IMR-90 (cell line): ENCODE data around the gene PTGER4. TPM values are rescaled to one million over a fixed set of nuclear protein-coding genes. Genes with fewer than 3 reads are reported as not detected.

Source experiments
- ATAC-seq: fragments of 200-7000 bp; cut with Tn5 transposase; 2 replicates; pipeline ENCODE4 v1.9.1; 2020; ENCODE audit warnings: low read depth, mild to moderate bottlenecking, moderate library complexity
- BruUV-seq: library from RNA; stranded (reverse); fragments of 400-500 nt; replicated peaks from 2 replicates; lab custom pipeline; 2021; lab: Mats Ljungman, UMichigan
- CTCF ChIA-PET: fragments of 300-600 bp; formaldehyde crosslinking; extraction: SDS; loops from one replicate; lab custom pipeline; 2021; ENCODE audit warnings: antibody characterized with exemption; lab: Yijun Ruan, JAX
- POLR2A ChIA-PET: fragments of 300-600 bp; sonication (Branson Sonifier 250); formaldehyde crosslinking; loops from one replicate; lab custom pipeline; 2022; ENCODE audit warnings: antibody characterized with exemption; ENCODE audit not compliant: unreplicated experiment; lab: Charles Lee
- DNase-seq: peaks from one replicate; pipeline ENCODE4 v3.0.0; 2013
- H2AFZ ChIP-seq: replicated peaks from 2 replicates; pipeline ENCODE3; 2013; ENCODE audit warnings: low read length, mild to moderate bottlenecking; ENCODE audit not compliant: poor library complexity
- H2AK5ac ChIP-seq: 2 replicates; pipeline ENCODE4 v1.6.1; 2013; ENCODE audit warnings: low read depth, low read length, inconsistent platforms
- H2AK9ac ChIP-seq: replicated peaks from 2 replicates; pipeline ENCODE3; 2013; ENCODE audit warnings: mild to moderate bottlenecking, low read depth, low read length, moderate library complexity; ENCODE audit not compliant: poor library complexity
- H2BK120ac ChIP-seq: 2 replicates; pipeline ENCODE4 v1.6.1; 2013; ENCODE audit warnings: low read depth, low read length, inconsistent platforms
- H2BK15ac ChIP-seq: 3 replicates; pipeline ENCODE4 v1.6.1; 2013; ENCODE audit warnings: low read depth, low read length, inconsistent platforms
- H2BK20ac ChIP-seq: 2 replicates; pipeline ENCODE4 v1.6.1; 2013; ENCODE audit warnings: low read depth, mild to moderate bottlenecking, inconsistent platforms, low read length, moderate library complexity
- H2BK5ac ChIP-seq: 2 replicates; pipeline ENCODE4 v1.6.1; 2013; ENCODE audit warnings: mild to moderate bottlenecking, low read depth, low read length, inconsistent platforms; ENCODE audit not compliant: poor library complexity, severe bottlenecking
- H3K14ac ChIP-seq: replicated peaks from 2 replicates; pipeline ENCODE4 v1.6.1; 2013; ENCODE audit warnings: low read depth, low read length, inconsistent platforms
- H3K18ac ChIP-seq: 2 replicates; pipeline ENCODE4 v1.6.1; 2013; ENCODE audit warnings: low read depth, low read length, control low read depth
- H3K23ac ChIP-seq: 2 replicates; pipeline ENCODE4 v1.6.1; 2013; ENCODE audit warnings: low read depth, low read length, inconsistent platforms
- H3K27ac ChIP-seq: 2 replicates; pipeline ENCODE4 v1.5.1; 2013; ENCODE audit warnings: mild to moderate bottlenecking, control low read depth, low read length; ENCODE audit not compliant: insufficient read depth
- H3K27me3 ChIP-seq: 2 replicates; pipeline ENCODE4 v1.6.1; 2013; ENCODE audit warnings: low read length; ENCODE audit not compliant: control insufficient read depth, insufficient read depth
- H3K36me3 ChIP-seq: 2 replicates; pipeline ENCODE4 v1.6.1; 2013; ENCODE audit warnings: low read length, mixed read lengths; ENCODE audit not compliant: control insufficient read depth, insufficient read depth
- H3K4ac ChIP-seq: 2 replicates; pipeline ENCODE4 v1.6.1; 2013; ENCODE audit warnings: low read depth, low read length, inconsistent platforms
- H3K4me1 ChIP-seq: 2 replicates; pipeline ENCODE4 v1.6.1; 2013; ENCODE audit warnings: low read length, mixed read lengths; ENCODE audit not compliant: control insufficient read depth, insufficient read depth
- H3K4me2 ChIP-seq: 2 replicates; pipeline ENCODE4 v1.6.1; 2013; ENCODE audit warnings: low read depth, mild to moderate bottlenecking, control low read depth, low read length, moderate library complexity
- H3K4me3 ChIP-seq: 2 replicates; pipeline ENCODE4 v1.5.1; 2013; ENCODE audit warnings: low read depth, mild to moderate bottlenecking, control low read depth, low read length, moderate library complexity; ENCODE audit not compliant: insufficient read depth
- H3K56ac ChIP-seq: 2 replicates; pipeline ENCODE4 v1.6.1; 2013; ENCODE audit warnings: low read length, inconsistent platforms; ENCODE audit not compliant: insufficient read depth; ENCODE audit errors: extremely low read depth
- H3K79me1 ChIP-seq, 2 experiments: 2 replicates each; pipeline ENCODE4 v1.6.1; 2013; ENCODE audit warnings: low read length in 2 of 2, inconsistent platforms in 1 of 2, low read depth in 1 of 2
- H3K9ac ChIP-seq: 2 replicates; pipeline ENCODE4 v1.6.1; 2013; ENCODE audit warnings: low read depth, low read length, control low read depth
- H3K9me1 ChIP-seq: 2 replicates; pipeline ENCODE4 v1.6.1; 2013; ENCODE audit warnings: low read length, inconsistent platforms; ENCODE audit not compliant: insufficient read depth
- H3K9me3 ChIP-seq: 2 replicates; pipeline ENCODE4 v1.6.1; 2013; ENCODE audit warnings: low read length; ENCODE audit not compliant: control insufficient read depth, insufficient read depth
- H4K20me1 ChIP-seq: 2 replicates; pipeline ENCODE4 v1.6.1; 2013; ENCODE audit warnings: low read length, inconsistent platforms; ENCODE audit not compliant: insufficient read depth
- H4K5ac ChIP-seq: 2 replicates; pipeline ENCODE4 v1.6.1; 2013; ENCODE audit warnings: mild to moderate bottlenecking, low read depth, low read length, control low read depth
- H4K8ac ChIP-seq, 2 experiments: 2 replicates each; pipeline ENCODE4 v1.6.1; 2013; ENCODE audit warnings: low read depth in 2 of 2, low read length in 2 of 2, control low read depth in 1 of 2, inconsistent platforms in 1 of 2
- H4K91ac ChIP-seq: 2 replicates; pipeline ENCODE4 v1.6.1; 2013; ENCODE audit warnings: low read depth, low read length, inconsistent platforms; ENCODE audit not compliant: insufficient read depth
- CEBPB ChIP-seq: IDR thresholded peaks from 2 replicates; pipeline ENCODE4 v1.6.1; 2012; ENCODE audit warnings: low read depth, low read length, improper control_type of control experiment
- CHD1 ChIP-seq: IDR thresholded peaks from 2 replicates; pipeline ENCODE4 v1.6.1; 2012; ENCODE audit warnings: low read depth, low read length, improper control_type of control experiment
- CTCF ChIP-seq: conservative IDR thresholded peaks from 2 replicates; pipeline ENCODE4 v1.5.1; 2012; ENCODE audit warnings: mild to moderate bottlenecking, low read depth, low read length, improper control_type of control experiment
- FOS ChIP-seq: fragments of 150-350 bp; IDR thresholded peaks from 2 replicates; pipeline ENCODE4 v1.6.1; 2016; ENCODE audit warnings: low read depth, low read length
- MAFK ChIP-seq: IDR thresholded peaks from 2 replicates; pipeline ENCODE4 v1.6.1; 2012; ENCODE audit warnings: low read depth, low read length, improper control_type of control experiment
- MAZ ChIP-seq: IDR thresholded peaks from 2 replicates; pipeline ENCODE4 v1.6.1; 2012; ENCODE audit warnings: low read depth, mild to moderate bottlenecking, low read length, improper control_type of control experiment, moderate library complexity, borderline replicate concordance
- MXI1 ChIP-seq: IDR thresholded peaks from 2 replicates; pipeline ENCODE4 v1.6.1; 2012; ENCODE audit warnings: low read depth, mild to moderate bottlenecking, low read length, moderate library complexity, borderline replicate concordance
- NFE2L2 ChIP-seq: fragments of 150-350 bp; IDR thresholded peaks from 2 replicates; pipeline ENCODE4 v1.6.1; 2016; ENCODE audit warnings: low read depth, mild to moderate bottlenecking, low read length
- RAD21 ChIP-seq: IDR thresholded peaks from 2 replicates; pipeline ENCODE4 v1.6.1; 2012; ENCODE audit warnings: low read length, improper control_type of control experiment
- RCOR1 ChIP-seq: IDR thresholded peaks from 2 replicates; pipeline ENCODE4 v1.6.1; 2012; ENCODE audit warnings: mild to moderate bottlenecking, low read length, improper control_type of control experiment; ENCODE audit not compliant: insufficient replicate concordance
- SMC3 ChIP-seq: fragments of 150-350 bp; IDR thresholded peaks from 2 replicates; pipeline ENCODE4 v1.6.1; 2016; ENCODE audit warnings: low read depth, mild to moderate bottlenecking, antibody characterized with exemption, low read length, moderate library complexity
- WGBS, 2 experiments: methylation state at CpG; one replicate each; pipeline versions ENCODE4 v1.1.5 to v1.1.7; 2013; ENCODE audit warnings: missing lambda C conversion rate in 2 of 2; ENCODE audit not compliant: insufficient read length in 1 of 2; ENCODE audit errors: extremely low coverage in 2 of 2; 5-methylcytosine and 5-hydroxymethylcytosine counted together
- dilution Hi-C: fragments of 300-500 bp; cut with HindIII; formaldehyde crosslinking; loops from one replicate; pipeline ENCODE4 v1.14.3; 2018; ENCODE audit warnings: low sequenced_read_pairs; ENCODE audit not compliant: unreplicated experiment
- in situ Hi-C: fragments of 300-500 bp; cut with MboI; formaldehyde crosslinking; loops from 3 replicates; pipeline ENCODE4 v1.14.3; 2019; ENCODE audit warnings: low sequenced_read_pairs, inconsistent platforms, mixed read lengths
- intact Hi-C: fragments of 100-400 bp; cut with micrococcal nuclease; formaldehyde crosslinking; loops from 2 replicates; pipeline ENCODE4 v1.10.0; 2022
- polyA plus RNA-seq, 3 experiments: library from polyadenylated mRNA; depleted of rRNA; stranded (reverse); fragments of >200 nt; gene quantifications; 2 replicates each; pipeline ENCODE4 v1.2.3, GENCODE V29; 2012; ENCODE audit warnings: low replicate concordance in 1 of 3
- total RNA-seq: library from RNA; depleted of rRNA; stranded (reverse); fragments of >200 nt; gene quantifications from 2 replicates; pipeline ENCODE4 v1.2.3, GENCODE V29; 2012

The PTGER4 gene
- total and polyA plus RNA-seq, 2 of the 4 experiments (the other 2 are of a cell fraction), result 7.9 to 10.1 TPM

GRCh38 chr5:40733879-40734563 is 54.3 kb downstream of the PTGER4 start:
- peak overlapping the region; percentile 88 for H2BK20ac ChIP-seq
- H2AK9ac ChIP-seq, result no peak overlapping the region
- peak overlapping the region; percentile 85; the same call in 1 of the 2 replicates for H3K18ac ChIP-seq
- H4K8ac ChIP-seq, result peak overlapping the region in 1 of 2 experiments; percentile 74; a peak in 2 of 4 replicates
- peak overlapping the region; percentile 52; the same call in 1 of the 2 replicates for H3K4ac ChIP-seq
- DNase-seq (no peak), ATAC-seq (no peak)
- peak overlapping the region; percentile 78; the same call in 1 of the 2 replicates for H4K5ac ChIP-seq
- intact Hi-C loops, result no loop called here
- peaks cover 14% of the 10 kb centered on the region for H3K4me1 ChIP-seq
- H3K9me1 ChIP-seq, result peaks cover 14% of the 10 kb centered on the region
- H3K27ac ChIP-seq, result no peak overlapping the region
- peak overlapping the region; percentile 87 for H4K91ac ChIP-seq
- H2BK5ac ChIP-seq, result peak overlapping the region; percentile 71
- H3K79me1 ChIP-seq, result peaks cover 13 to 37% of the 10 kb centered on the region in 2 experiments
- no peaks in the 10 kb centered on the region for H4K20me1 ChIP-seq
- WGBS, 2 experiments, result no CpG with 5 or more reads among the region's 3 CpGs
- H3K9me3 ChIP-seq, result no peaks in the 10 kb centered on the region
- no TSS peak for BruUV-seq
- dilution Hi-C loops, result no loop called here
- no peak overlapping the region for H3K56ac ChIP-seq
- H2BK15ac ChIP-seq, result peak overlapping the region; percentile 76; the same call in 1 of the 3 replicates
- POLR2A ChIA-PET, result no interaction called here
- no peak overlapping the region for H3K9ac ChIP-seq
- peak overlapping the region; percentile 71; the same call in 1 of the 2 replicates for H3K23ac ChIP-seq
- no peak overlapping the region for H3K4me2 ChIP-seq
- no peaks in the 10 kb centered on the region for H3K36me3 ChIP-seq
- TF ChIP-seq RAD21 (no peak), CHD1 (no peak), MXI1 (no peak), NFE2L2 (no peak), CEBPB (no peak), FOS (no peak), MAFK (no peak), SMC3 (no peak), RCOR1 (no peak), CTCF (no peak), MAZ (no peak)
- H2AFZ ChIP-seq, result no peak overlapping the region
- in situ Hi-C loops, result loop anchor here (10.0 kb wide), 1 partner anchor 1149 kb away; no protein-coding TSS in a partner anchor
- H2BK120ac ChIP-seq, result peak overlapping the region; percentile 81
- H3K4me3 ChIP-seq, result no peak overlapping the region
- peak overlapping the region; percentile 88 for H2AK5ac ChIP-seq
- peak overlapping the region; percentile 92 for H3K14ac ChIP-seq
- H3K27me3 ChIP-seq, result no peaks in the 10 kb centered on the region
- CTCF ChIA-PET, result interaction anchor here (0.6 to 1.8 kb wide), 4 partner anchors 9 to 1009 kb away, joined by 3 to 4 read pairs (median 4); no protein-coding TSS in a partner anchor
